ENCODE data around the gene CDC20. TPM values are rescaled to one million over a fixed set of nuclear protein-coding genes. Genes with fewer than 3 reads are reported as not detected.

The CDC20 gene
- total and polyA plus RNA-seq, 2 donors (not counting 1 experiment from before 2014, with no cell fraction given), result 1.1 to 1.5 TPM

DNA sequence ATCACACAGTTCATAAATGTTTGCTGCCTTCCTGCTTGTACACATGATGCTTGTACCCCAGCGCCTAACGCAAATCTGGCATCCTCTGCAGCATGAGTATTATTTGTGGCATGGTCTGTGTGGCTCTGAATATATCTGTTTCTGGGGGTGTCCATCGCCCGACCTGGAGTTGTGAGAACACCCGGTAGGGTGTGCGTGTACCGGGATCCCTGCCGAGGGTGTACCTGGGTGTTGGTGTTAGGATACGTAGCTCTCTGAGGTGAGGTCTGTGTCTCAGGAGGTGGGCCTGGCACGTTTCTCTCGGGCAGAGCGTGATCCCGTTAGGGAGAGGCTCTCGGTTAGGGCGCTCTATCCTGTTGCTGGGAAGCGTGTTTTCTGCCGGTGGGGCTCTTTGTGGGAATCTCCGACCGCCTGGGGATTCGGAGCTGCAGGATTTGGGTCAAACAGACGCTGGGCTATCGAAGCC, 10.4 kb upstream of the CDC20 start:
- TF ChIP-seq CTCF (IDR thresholded peaks at IDR 0.05) (no peak), EZH2 (IDR thresholded peaks at IDR 0.05; ENCODE audit: borderline replicate concordance, insufficient read depth, low read depth, low read length, poor library complexity, severe bottlenecking) (no peak)
- CTCF ChIA-PET, result interaction anchor here (0.9 kb wide), 1 partner anchor 109 kb away, joined by 3 read pairs; no protein-coding TSS in a partner anchor

More for the DNA sequence above, 10.4 kb upstream of the CDC20 start:
- POLR2A ChIA-PET, result interaction anchor here (2.0 kb wide), 1 partner anchor 10 kb away, joined by 6 read pairs; the partner anchor contains the start of gene CDC20
- Mint-ChIP-seq H3K27me3 (no peaks in the 10 kb centered on the region), H3K4me1 (peaks cover 13% of the 10 kb centered on the region), H3K4me3 (peak overlapping the region; percentile 69), H3K9me3 (ENCODE audit: insufficient read depth) (no peaks in the 10 kb centered on the region), H3K27ac (peak overlapping the region; percentile 53)
- Histone ChIP-seq H3K4me3 (ENCODE audit: control extremely low read depth in 1 of 5, extremely low read depth in 1 of 5, insufficient read depth in 1 of 5, low read depth in 2 of 5, low read length in 4 of 5) (peak overlapping the region in 4 of 5 experiments; percentile 24 to 64 (median 44)), H3K4me2 (replicated peaks; ENCODE audit: low read depth, low read length, poor library complexity, severe bottlenecking) (peak overlapping the region; percentile 67), H3K9ac (ENCODE audit: low read length) (peak overlapping the region; percentile 47), H3K4me1 (ENCODE audit: control insufficient read depth in 2 of 2, insufficient read depth in 2 of 2, low read length in 2 of 2) (peaks cover 4 to 5% of the 10 kb centered on the region in 2 donors), H3K9me3 (ENCODE audit: control extremely low read depth in 1 of 3, control insufficient read depth in 2 of 3, insufficient read depth in 1 of 3, low read length in 2 of 3) (no peaks in the 10 kb centered on the region), H4K20me1 (ENCODE audit: control insufficient read depth, insufficient read depth, low read length, poor library complexity, severe bottlenecking) (no peaks in the 10 kb centered on the region), H3K27ac (ENCODE audit: low read length in 2 of 2) (peak overlapping the region in 1 of 2 donors; percentile 87), H2AFZ (ENCODE audit: insufficient read depth, low read depth, low read length, poor library complexity, severe bottlenecking) (peak overlapping the region; percentile 59), H3K79me2 (ENCODE audit: control insufficient read depth, insufficient read depth, low read length) (no peaks in the 10 kb centered on the region), H3K36me3 (replicated peaks in 1 of 2; ENCODE audit: control extremely low read depth in 1 of 2, control insufficient read depth in 1 of 2, extremely low read depth in 1 of 2, insufficient read depth in 2 of 2, low read length in 1 of 2) (no peaks in the 10 kb centered on the region), H3K27me3 (replicated peaks in 1 of 4; ENCODE audit: control extremely low read depth in 1 of 4, control insufficient read depth in 3 of 4, insufficient read depth in 4 of 4, low read length in 3 of 4) (no peaks in the 10 kb centered on the region)
- DNase-seq (no peak), ATAC-seq (ENCODE audit: low read depth) (no peak)
- WGBS (ENCODE audit: insufficient coverage), result 91% methylated on average over 22 of the region's 22 CpGs
- intact Hi-C loops (cut with micrococcal nuclease), result no loop called here
